Measurements from ENCODE around the gene REC8. TPM values are rescaled to one million over a fixed set of nuclear protein-coding genes. Genes with fewer than 3 reads are reported as not detected.

Gene REC8
- total RNA-seq, 1 experiment from 2014 or later, result not detected

Other genes with a start within 250 kb of the REC8 start
- gene DHRS4, start 218.3 kb upstream of the REC8 start, total RNA-seq (2014; rRNA removed; shearing (Covaris generic)), result 32.0 and 52.7 TPM in 2 replicates
- 10.7 and 18.7 TPM in 2 replicates for gene DHRS4L2, start 183.2 kb upstream of the REC8 start, total RNA-seq (2014; rRNA removed; shearing (Covaris generic))
- under 0.01 TPM in 1 of 2 replicates, not detected in the other for gene CARMIL3, start 120.1 kb upstream of the REC8 start, total RNA-seq (2014; rRNA removed; shearing (Covaris generic))
- not detected in 2 replicates for gene CPNE6, start 100.5 kb upstream of the REC8 start, total RNA-seq (2014; rRNA removed; shearing (Covaris generic))
- gene PCK2, start 77.8 kb upstream of the REC8 start, total RNA-seq (2014; rRNA removed; shearing (Covaris generic)), result 6.6 and 12.6 TPM in 2 replicates
- gene DCAF11, start 57.3 kb upstream of the REC8 start, total RNA-seq (2014; rRNA removed; shearing (Covaris generic)), result 68.9 and 75.2 TPM in 2 replicates
- gene NRL, start 57.1 kb upstream of the REC8 start, total RNA-seq (2014; rRNA removed; shearing (Covaris generic)), result 3.1 and 5.9 TPM in 2 replicates
- 2.7 TPM in 1 of 2 replicates, not detected in the other for gene FITM1, start 41.4 kb upstream of the REC8 start, total RNA-seq (2014; rRNA removed; shearing (Covaris generic))
- gene PSME1, start 35.9 kb upstream of the REC8 start, total RNA-seq (2014; rRNA removed; shearing (Covaris generic)), result 191 and 208 TPM in 2 replicates
- 25.4 and 46.5 TPM in 2 replicates for gene EMC9, start 30.5 kb upstream of the REC8 start, total RNA-seq (2014; rRNA removed; shearing (Covaris generic))
- 241 and 245 TPM in 2 replicates for gene PSME2, start 25.5 kb upstream of the REC8 start, total RNA-seq (2014; rRNA removed; shearing (Covaris generic))
- 49.7 and 68.1 TPM in 2 replicates for gene RNF31, start 24.6 kb upstream of the REC8 start, total RNA-seq (2014; rRNA removed; shearing (Covaris generic))
- 7.9 and 25.5 TPM in 2 replicates for gene IRF9, start 10.8 kb upstream of the REC8 start, total RNA-seq (2014; rRNA removed; shearing (Covaris generic))
- gene IPO4, start 16.7 kb downstream of the REC8 start, total RNA-seq (2014; rRNA removed; shearing (Covaris generic)), result 165 and 275 TPM in 2 replicates
- gene TM9SF1, start 23.4 kb downstream of the REC8 start, total RNA-seq (2014; rRNA removed; shearing (Covaris generic)), result 91.9 and 98.7 TPM in 2 replicates
- gene TSSK4, start 33.6 kb downstream of the REC8 start, total RNA-seq (2014; rRNA removed; shearing (Covaris generic)), result not detected in 2 replicates
- 60.1 and 89.8 TPM in 2 replicates for gene CHMP4A, start 41.4 kb downstream of the REC8 start, total RNA-seq (2014; rRNA removed; shearing (Covaris generic))
- gene MDP1, start 44.0 kb downstream of the REC8 start, total RNA-seq (2014; rRNA removed; shearing (Covaris generic)), result 12.7 and 18.9 TPM in 2 replicates
- gene NEDD8, start 60.3 kb downstream of the REC8 start, total RNA-seq (2014; rRNA removed; shearing (Covaris generic)), result 308 and 348 TPM in 2 replicates
- 83.3 and 112 TPM in 2 replicates for gene GMPR2, start 60.8 kb downstream of the REC8 start, total RNA-seq (2014; rRNA removed; shearing (Covaris generic))
- 34.6 and 48.3 TPM in 2 replicates for gene TINF2, start 70.5 kb downstream of the REC8 start, total RNA-seq (2014; rRNA removed; shearing (Covaris generic))
- 0.69 and 2.6 TPM in 2 replicates for gene TGM1, start 91.1 kb downstream of the REC8 start, total RNA-seq (2014; rRNA removed; shearing (Covaris generic))
- gene RABGGTA, start 99.5 kb downstream of the REC8 start, total RNA-seq (2014; rRNA removed; shearing (Covaris generic)), result 21.5 and 22.1 TPM in 2 replicates
- 1.7 and 4.9 TPM in 2 replicates for gene DHRS1, start 127.7 kb downstream of the REC8 start, total RNA-seq (2014; rRNA removed; shearing (Covaris generic))
- 15.8 and 17.1 TPM in 2 replicates for gene NOP9, start 127.8 kb downstream of the REC8 start, total RNA-seq (2014; rRNA removed; shearing (Covaris generic))
- 0.06 TPM in 1 of 2 replicates, not detected in the other for gene CIDEB, start 135.9 kb downstream of the REC8 start, total RNA-seq (2014; rRNA removed; shearing (Covaris generic))
- 6.9 and 16.7 TPM in 2 replicates for gene LTB4R2, start 138.1 kb downstream of the REC8 start, total RNA-seq (2014; rRNA removed; shearing (Covaris generic))
- 2.5 and 6.3 TPM in 2 replicates for gene LTB4R, start 139.4 kb downstream of the REC8 start, total RNA-seq (2014; rRNA removed; shearing (Covaris generic))
- 0.17 TPM in 1 of 2 replicates, not detected in the other for gene ADCY4, start 163.0 kb downstream of the REC8 start, total RNA-seq (2014; rRNA removed; shearing (Covaris generic))
- not detected in 2 replicates for gene RIPK3, start 167.9 kb downstream of the REC8 start, total RNA-seq (2014; rRNA removed; shearing (Covaris generic))
- gene NFATC4, start 196.1 kb downstream of the REC8 start, total RNA-seq (2014; rRNA removed; shearing (Covaris generic)), result 14.5 and 28.8 TPM in 2 replicates
- gene NYNRIN, start 226.9 kb downstream of the REC8 start, total RNA-seq (2014; rRNA removed; shearing (Covaris generic)), result 0.33 and 0.57 TPM in 2 replicates

Measured in Daoy (cell line).